Kidney epithelial cell (primary cell): ENCODE data around the gene LHB. TPM values are rescaled to one million over a fixed set of nuclear protein-coding genes. Genes with fewer than 3 reads are reported as not detected.

ENCODE experiments used
- DNase-seq: peaks from one replicate; pipeline ENCODE4 v3.0.0-alpha.2; 2010; ENCODE audit warnings: low read depth
- H3K27me3 ChIP-seq: 2 replicates; pipeline ENCODE4 v1.6.0; 2011; ENCODE audit warnings: low read length; ENCODE audit not compliant: control insufficient read depth, insufficient read depth
- H3K36me3 ChIP-seq: 2 replicates; pipeline ENCODE4 v1.5.1; 2011; ENCODE audit warnings: low read length; ENCODE audit not compliant: control insufficient read depth, insufficient read depth
- H3K4me3 ChIP-seq: 2 replicates; pipeline ENCODE4 v1.5.1; 2011; ENCODE audit warnings: low read depth, mild to moderate bottlenecking, control low read depth, low read length
- CTCF ChIP-seq: IDR thresholded peaks from 2 replicates; pipeline ENCODE4 v1.5.1; 2011; ENCODE audit warnings: mild to moderate bottlenecking, moderate library complexity, low read length, control low read depth, inconsistent platforms; ENCODE audit not compliant: insufficient read depth, poor library complexity, severe bottlenecking
- total RNA-seq: library from RNA; depleted of rRNA; stranded (reverse); fragments of >200 nt; gene quantifications from 2 replicates; pipeline ENCODE4 v1.2.3, GENCODE V29; 2015

LHB gene
- total RNA-seq, 1 donor from 2014 or later, result 8.2 TPM

GRCh38 chr19:49017666-49018351 is 918 bp upstream of the LHB start:
- peak; percentile 71 for TF ChIP-seq CTCF
- no peaks in the 10 kb centered on the region for H3K36me3 ChIP-seq
- H3K4me3 ChIP-seq, result peak overlapping the region; percentile 28
- no peaks in the 10 kb centered on the region for H3K27me3 ChIP-seq
- DNase-seq, result no peak

GRCh38 chr19:49016067-49016839 is 638 bp downstream of the LHB start:
- no peak for DNase-seq
- Histone ChIP-seq H3K27me3 (no peaks in the 10 kb centered on the region), H3K36me3 (peaks cover 2% of the 10 kb centered on the region), H3K4me3 (no peak overlapping the region)
- TF ChIP-seq CTCF, result no peak

GRCh38 chr19:49014870-49015255 is 2.0 kb downstream of the LHB start:
- DNase-seq, result no peak
- H3K4me3 ChIP-seq, result no peak overlapping the region
- H3K27me3 ChIP-seq, result no peaks in the 10 kb centered on the region
- no peak for TF ChIP-seq CTCF
- peaks cover 2% of the 10 kb centered on the region for H3K36me3 ChIP-seq

- no peak for DNase-seq
- TF ChIP-seq CTCF, result no peak
- no peak overlapping the region for H3K4me3 ChIP-seq
- H3K36me3 ChIP-seq, result peaks cover 2% of the 10 kb centered on the region
- H3K27me3 ChIP-seq, result no peaks in the 10 kb centered on the region
Observed at GRCh38 chr19:49014123-49014869, 2.6 kb downstream of the LHB start.

GRCh38 chr19:49011194-49011593 is 5.7 kb downstream of the LHB start:
- no peak for TF ChIP-seq CTCF
- Histone ChIP-seq H3K4me3 (no peak overlapping the region), H3K36me3 (peaks cover 2% of the 10 kb centered on the region), H3K27me3 (no peaks in the 10 kb centered on the region)
- DNase-seq, result no peak
